Tibial nerve (tissue), 4 donors: ENCODE measurements around the gene MERTK.

ENCODE experiments used
- CTCF ChIP-seq, 5 experiments: fragments of 200-600 bp in 3 of 5; fragments of 450-650 bp in 2 of 5; sonication (generic) in 3 of 5; IDR thresholded peaks; one replicate each; pipeline ENCODE4 v1.5.1; 2016 to 2019; ENCODE audit warnings: antibody characterized with exemption in 5 of 5, mild to moderate bottlenecking in 3 of 5, moderate library complexity in 2 of 5
- EP300 ChIP-seq, 2 donors: sonication (generic); formaldehyde crosslinking; IDR thresholded peaks; one replicate each; pipeline ENCODE4 v1.6.1; 2017; ENCODE audit warnings: antibody characterized with exemption in 2 of 2, mild to moderate bottlenecking in 1 of 2
- POLR2A ChIP-seq, 2 donors: fragments of 450-650 bp; IDR thresholded peaks; one replicate each; pipeline ENCODE4 v1.6.1; 2017; ENCODE audit warnings: antibody characterized with exemption in 2 of 2, mild to moderate bottlenecking in 2 of 2, moderate library complexity in 2 of 2

- no peak for TF ChIP-seq CTCF (IDR thresholded peaks at IDR 0.05)
- TF ChIP-seq POLR2A (IDR thresholded peaks at IDR 0.05), result no peak
- TF ChIP-seq EP300 (IDR thresholded peaks at IDR 0.05), result no peak
These were observed 149.3 kb downstream of the MERTK start for GRCh38 chr2:112047537-112048235.
